Gastroesophageal sphincter (tissue), 4 donors: Measurements from ENCODE around the gene CFD. TPM values are rescaled to one million over a fixed set of nuclear protein-coding genes. Genes with fewer than 3 reads are reported as not detected.

Source experiments
- ATAC-seq: fragments of 150-250 bp; one replicate; pipeline ENCODE4 v1.9.1; 2016; ENCODE audit warnings: mild to moderate bottlenecking, moderate library complexity
- H3K27ac ChIP-seq, 4 donors: fragments of 200-600 bp; sonication (generic) in 3 of 4; 1 replicate in 3 of 4; 2 replicates in 1 of 4; pipeline ENCODE4 v1.5.1; 2016 to 2019
- H3K27me3 ChIP-seq: fragments of 200-600 bp; sonication (generic); one replicate; pipeline ENCODE4 v1.5.1; 2019
- H3K36me3 ChIP-seq, 2 donors: fragments of 200-600 bp; sonication (generic); one replicate each; pipeline ENCODE4 v1.5.1; 2019; ENCODE audit warnings: control low read depth in 1 of 2
- H3K4me1 ChIP-seq, 3 donors: fragments of 200-600 bp; sonication (generic); 1 replicate in 2 of 3; 2 replicates in 1 of 3; pipeline ENCODE4 v1.5.1; 2016 to 2019; ENCODE audit warnings: control low read depth in 2 of 3
- H3K4me3 ChIP-seq, 2 donors: fragments of 200-600 bp; sonication (generic); one replicate each; pipeline ENCODE4 v1.5.1; 2019; ENCODE audit warnings: mild to moderate bottlenecking in 1 of 2, moderate library complexity in 1 of 2
- H3K9me3 ChIP-seq, 3 donors: fragments of 200-600 bp; sonication (generic); one replicate each; pipeline ENCODE4 v1.5.1; 2017 to 2019; ENCODE audit warnings: control low read depth in 2 of 3
- CTCF ChIP-seq, 4 experiments: fragments of 200-600 bp in 2 of 4; fragments of 450-650 bp in 2 of 4; sonication (generic) in 1 of 4; IDR thresholded peaks; one replicate each; pipeline ENCODE4 v1.5.1; 2017 to 2019; ENCODE audit warnings: antibody characterized with exemption in 4 of 4, mild to moderate bottlenecking in 2 of 4, moderate library complexity in 2 of 4
- EP300 ChIP-seq: sonication (generic); formaldehyde crosslinking; IDR thresholded peaks from one replicate; pipeline ENCODE4 v1.6.1; 2017; ENCODE audit warnings: antibody characterized with exemption, mild to moderate bottlenecking
- POLR2A ChIP-seq, 2 donors: fragments of 450-650 bp; IDR thresholded peaks; one replicate each; pipeline ENCODE4 v1.6.1; 2017; ENCODE audit warnings: antibody characterized with exemption in 2 of 2, mild to moderate bottlenecking in 2 of 2, moderate library complexity in 1 of 2
- POLR2AphosphoS5 ChIP-seq: sonication (generic); formaldehyde crosslinking; IDR thresholded peaks from one replicate; pipeline ENCODE4 v1.6.1; 2017; ENCODE audit warnings: antibody characterized with exemption
- WGBS, 2 donors: methylation state at CpG; one replicate each; pipeline ENCODE4 v1.1.5; 2018; ENCODE audit warnings: low coverage in 1 of 2; 5-methylcytosine and 5-hydroxymethylcytosine counted together
- total RNA-seq, 4 donors: library from RNA; depleted of rRNA; stranded (reverse); fragments of >200 nt; gene quantifications; one replicate each; pipeline ENCODE4 v1.1.0, GENCODE V29; 2016

Gene CFD
- total RNA-seq, 4 donors from 2014 or later: 229 to 1,118 (median 654) TPM

- TF ChIP-seq CTCF (IDR thresholded peaks at IDR 0.05): no peak
Observed at GRCh38 chr19:812049-812746, 47.3 kb upstream of the CFD start.

GRCh38 chr19:812747-813218 lies 46.7 kb upstream of the CFD start:
- Histone ChIP-seq H3K27me3 (no peaks in the 10 kb centered on the region), H3K4me3 (no peak overlapping the region), H3K9me3 (no peaks in the 10 kb centered on the region), H3K36me3 (peaks cover 4 to 59% of the 10 kb centered on the region in 2 donors), H3K27ac (no peak overlapping the region), H3K4me1 (no peaks in the 10 kb centered on the region)
- no peak for ATAC-seq
- TF ChIP-seq POLR2AphosphoS5 (no peak), EP300 (no peak), POLR2A (IDR thresholded peaks at IDR 0.05) (no peak), CTCF (IDR thresholded peaks at IDR 0.05) (no peak)
- WGBS, 2 donors: 97% methylated on average over 6 of the region's 72 CpGs; no CpG with 5 or more reads in 1 of the 2 donors

More at GRCh38 chr19:812049-812746, 47.3 kb upstream of the CFD start:
- Histone ChIP-seq H3K27me3 (no peaks in the 10 kb centered on the region), H3K27ac (no peak overlapping the region), H3K36me3 (peaks cover 4 to 65% of the 10 kb centered on the region in 2 donors), H3K9me3 (no peaks in the 10 kb centered on the region), H3K4me1 (peaks cover 0 to under 1% (median 0%) of the 10 kb centered on the region in 3 donors), H3K4me3 (no peak overlapping the region)
- ATAC-seq: no peak
- 81 to 83% methylated on average over 2 to 14 of the region's 80 CpGs for WGBS, 2 donors

GRCh38 chr19:813219-814151 lies 46.0 kb upstream of the CFD start:
- 89 to 100% methylated on average over 1 to 23 of the region's 87 CpGs for WGBS, 2 donors
- TF ChIP-seq CTCF (IDR thresholded peaks at IDR 0.05): no peak
- TF ChIP-seq POLR2AphosphoS5: no peak
- TF ChIP-seq EP300: no peak
- TF ChIP-seq POLR2A (IDR thresholded peaks at IDR 0.05): no peak
- no peak overlapping the region for H3K4me3 ChIP-seq
- no peaks in the 10 kb centered on the region for H3K4me1 ChIP-seq
- H3K27ac ChIP-seq: no peak overlapping the region
- no peak for ATAC-seq
- no peaks in the 10 kb centered on the region for H3K27me3 ChIP-seq
- peaks cover 4 to 52% of the 10 kb centered on the region in 2 donors for H3K36me3 ChIP-seq
- no peaks in the 10 kb centered on the region for H3K9me3 ChIP-seq

- H3K4me3 ChIP-seq: no peak overlapping the region
- WGBS, 2 donors: 80 to 90% methylated on average over 16 to 18 of the region's 49 CpGs
- peaks cover 4 to 43% of the 10 kb centered on the region in 2 donors for H3K36me3 ChIP-seq
- H3K9me3 ChIP-seq: no peaks in the 10 kb centered on the region
- no peak for ATAC-seq
- H3K27me3 ChIP-seq: no peaks in the 10 kb centered on the region
- no peak overlapping the region for H3K27ac ChIP-seq
- peak in 1 of 2 donors; percentile 7 for TF ChIP-seq POLR2A (IDR thresholded peaks at IDR 0.05)
- no peak for TF ChIP-seq EP300
- H3K4me1 ChIP-seq: no peaks in the 10 kb centered on the region
Observed at GRCh38 chr19:814152-815078, 45.0 kb upstream of the CFD start.
